Type B pancreatic cell (in vitro differentiated cells): Measurements from ENCODE around the gene TAS2R7. TPM values are rescaled to one million over a fixed set of nuclear protein-coding genes. Genes with fewer than 3 reads are reported as not detected.
A peak's percentile ranks its signal among the peaks of the same experiment; 100 is the strongest.

ENCODE experiments used
- DNase-seq: peaks from one replicate; pipeline ENCODE4 v3.0.0; 2021; ENCODE audit warnings: mixed read lengths; ENCODE audit not compliant: unreplicated experiment; ENCODE audit errors: extremely low spot score
- H3K27ac Mint-ChIP-seq: 2 replicates; pipeline ENCODE4 v1.8.0; 2021; ENCODE audit warnings: mild to moderate bottlenecking, mixed read lengths
- H3K27me3 Mint-ChIP-seq: 2 replicates; pipeline ENCODE4 v1.8.0; 2021; ENCODE audit warnings: mixed read lengths
- H3K36me3 Mint-ChIP-seq: 2 replicates; pipeline ENCODE4 v1.8.0; 2021; ENCODE audit warnings: mixed read lengths
- H3K4me1 Mint-ChIP-seq: one replicate; pipeline ENCODE4 v1.8.0; 2021; ENCODE audit warnings: mixed read lengths; ENCODE audit not compliant: unreplicated experiment
- H3K4me3 Mint-ChIP-seq: 2 replicates; pipeline ENCODE4 v1.8.0; 2021; ENCODE audit warnings: mild to moderate bottlenecking, mixed read lengths
- H3K9me3 Mint-ChIP-seq: 2 replicates; pipeline ENCODE4 v1.8.0; 2021; ENCODE audit warnings: mixed read lengths
- total RNA-seq: library from RNA; stranded (reverse); gene quantifications from 2 replicates; pipeline ENCODE4 v1.2.1, GENCODE V29; 2021; ENCODE audit warnings: low replicate concordance
- TF ChIP-seq, protein P1 (sequence below): fragments of 200-600 bp; sonication (generic); conservative IDR thresholded peaks from 2 replicates; pipeline ENCODE4 v1.5.0; 2021; ENCODE audit warnings: antibody characterized with exemption, mild to moderate bottlenecking

Gene TAS2R7
- total RNA-seq, 1 donor from 2014 or later = not detected

DNA sequence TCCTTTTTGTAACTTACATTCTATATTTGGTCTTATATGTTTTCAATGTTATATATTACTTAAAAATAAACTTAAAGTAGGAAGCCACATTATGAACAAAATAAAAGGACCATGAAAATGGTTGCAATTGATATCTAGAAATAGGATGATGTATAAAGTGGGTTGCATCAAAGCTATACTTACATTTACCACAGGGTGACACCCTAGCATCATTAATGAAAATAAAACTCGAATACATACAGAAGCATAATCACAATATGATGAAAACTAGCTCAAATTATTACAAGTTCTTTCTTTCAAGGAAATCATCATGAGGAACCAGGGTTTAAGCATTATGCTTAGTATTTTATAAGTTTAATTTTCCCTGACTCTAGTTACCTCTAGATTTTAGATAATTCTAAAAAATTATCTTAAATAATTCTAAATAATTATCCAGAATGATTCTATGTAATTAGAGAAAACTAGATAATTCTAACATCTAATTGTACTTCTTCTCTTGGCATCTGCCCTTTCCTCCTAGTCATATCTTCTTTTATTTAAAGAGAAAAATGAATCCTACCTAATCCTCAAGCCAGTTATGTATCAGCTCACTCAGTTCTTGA lies 31.2 kb downstream of the TAS2R7 start:
- no peaks in the 10 kb centered on the region for H3K9me3 Mint-ChIP-seq
- no peak overlapping the region for H3K27ac Mint-ChIP-seq
- H3K36me3 Mint-ChIP-seq = no peaks in the 10 kb centered on the region
- no peaks in the 10 kb centered on the region for H3K4me1 Mint-ChIP-seq
- TF ChIP-seq, protein P1, sequence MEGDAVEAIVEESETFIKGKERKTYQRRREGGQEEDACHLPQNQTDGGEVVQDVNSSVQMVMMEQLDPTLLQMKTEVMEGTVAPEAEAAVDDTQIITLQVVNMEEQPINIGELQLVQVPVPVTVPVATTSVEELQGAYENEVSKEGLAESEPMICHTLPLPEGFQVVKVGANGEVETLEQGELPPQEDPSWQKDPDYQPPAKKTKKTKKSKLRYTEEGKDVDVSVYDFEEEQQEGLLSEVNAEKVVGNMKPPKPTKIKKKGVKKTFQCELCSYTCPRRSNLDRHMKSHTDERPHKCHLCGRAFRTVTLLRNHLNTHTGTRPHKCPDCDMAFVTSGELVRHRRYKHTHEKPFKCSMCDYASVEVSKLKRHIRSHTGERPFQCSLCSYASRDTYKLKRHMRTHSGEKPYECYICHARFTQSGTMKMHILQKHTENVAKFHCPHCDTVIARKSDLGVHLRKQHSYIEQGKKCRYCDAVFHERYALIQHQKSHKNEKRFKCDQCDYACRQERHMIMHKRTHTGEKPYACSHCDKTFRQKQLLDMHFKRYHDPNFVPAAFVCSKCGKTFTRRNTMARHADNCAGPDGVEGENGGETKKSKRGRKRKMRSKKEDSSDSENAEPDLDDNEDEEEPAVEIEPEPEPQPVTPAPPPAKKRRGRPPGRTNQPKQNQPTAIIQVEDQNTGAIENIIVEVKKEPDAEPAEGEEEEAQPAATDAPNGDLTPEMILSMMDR = peak; percentile 84
- H3K27me3 Mint-ChIP-seq = peaks cover 63% of the 10 kb centered on the region
- no peak overlapping the region for H3K4me3 Mint-ChIP-seq
- DNase-seq = no peak

GRCh38 chr12:10759657-10760056 lies 42.8 kb downstream of the TAS2R7 start:
- Mint-ChIP-seq H3K4me1 (no peaks in the 10 kb centered on the region), H3K27me3 (peaks cover 51% of the 10 kb centered on the region), H3K27ac (no peak overlapping the region), H3K9me3 (no peaks in the 10 kb centered on the region), H3K4me3 (no peak overlapping the region), H3K36me3 (no peaks in the 10 kb centered on the region)
- TF ChIP-seq, protein P1 = no peak
- no peak for DNase-seq

DNA sequence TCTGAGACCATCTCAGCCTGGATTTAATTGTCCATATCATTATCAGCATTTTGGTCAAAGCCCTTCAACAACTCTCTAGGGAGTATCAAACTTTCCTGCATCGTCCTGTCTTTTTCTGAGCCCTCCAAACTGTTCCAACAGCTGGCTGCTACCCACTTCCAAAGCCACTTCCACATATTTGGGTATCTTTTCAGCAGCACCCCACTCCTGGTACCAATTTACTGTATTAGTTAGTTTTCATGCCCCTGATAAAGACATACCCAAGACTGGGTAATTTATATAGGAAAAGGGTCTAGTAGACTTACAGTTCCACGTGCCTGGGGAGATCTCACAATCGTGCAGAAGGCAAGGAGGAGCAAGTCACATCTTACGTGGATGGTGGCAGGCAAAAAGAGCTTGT lies 46.2 kb downstream of the TAS2R7 start:
- no peak for DNase-seq
- H3K4me3 Mint-ChIP-seq = no peak overlapping the region
- no peaks in the 10 kb centered on the region for H3K9me3 Mint-ChIP-seq
- H3K27ac Mint-ChIP-seq = no peak overlapping the region
- peaks cover 42% of the 10 kb centered on the region for H3K27me3 Mint-ChIP-seq
- H3K36me3 Mint-ChIP-seq = no peaks in the 10 kb centered on the region
- H3K4me1 Mint-ChIP-seq = no peaks in the 10 kb centered on the region
- TF ChIP-seq, protein P1 = no peak

- H3K4me1 Mint-ChIP-seq = peaks cover 5% of the 10 kb centered on the region
- TF ChIP-seq, protein P1 = no peak
- H3K36me3 Mint-ChIP-seq = no peaks in the 10 kb centered on the region
- DNase-seq = no peak
- no peak overlapping the region for H3K27ac Mint-ChIP-seq
- peaks cover 16% of the 10 kb centered on the region for H3K27me3 Mint-ChIP-seq
- no peak overlapping the region for H3K4me3 Mint-ChIP-seq
- H3K9me3 Mint-ChIP-seq = no peaks in the 10 kb centered on the region
These were observed 49.4 kb downstream of the TAS2R7 start for GRCh38 chr12:10753059-10753458.

Other genes with a start within 250 kb of the TAS2R7 start
- 39.6 and 57.6 TPM in 2 replicates for gene MAGOHB, start 189.0 kb downstream of the TAS2R7 start, total RNA-seq
- 0.68 and 8.9 TPM in 2 replicates for gene STYK1, start 128.6 kb downstream of the TAS2R7 start, total RNA-seq
- 196 and 635 TPM in 2 replicates for gene YBX3, start 79.3 kb downstream of the TAS2R7 start, total RNA-seq
- gene TAS2R8, start 4.7 kb upstream of the TAS2R7 start, total RNA-seq = not detected in 2 replicates
- not detected in 2 replicates for gene TAS2R9, start 7.5 kb upstream of the TAS2R7 start, total RNA-seq
- 0.36 and 1.7 TPM in 2 replicates for gene TAS2R10, start 23.7 kb upstream of the TAS2R7 start, total RNA-seq
- 2.5 and 3.8 TPM in 2 replicates for gene PRR4, start 46.8 kb upstream of the TAS2R7 start, total RNA-seq
- gene PRH1, start 81.6 kb upstream of the TAS2R7 start, total RNA-seq = 15.7 and 16.8 TPM in 2 replicates
- 0.79 and 1.3 TPM in 2 replicates for gene TAS2R13, start 106.9 kb upstream of the TAS2R7 start, total RNA-seq
- not detected in 2 replicates for gene PRH2, start 126.6 kb upstream of the TAS2R7 start, total RNA-seq
- gene TAS2R14, start 136.6 kb upstream of the TAS2R7 start, total RNA-seq = 2.7 and 2.8 TPM in 2 replicates
- gene TAS2R50, start 184.3 kb upstream of the TAS2R7 start, total RNA-seq = 0.86 and 1.8 TPM in 2 replicates
- gene TAS2R20, start 195.7 kb upstream of the TAS2R7 start, total RNA-seq = 1.1 and 2.1 TPM in 2 replicates
- gene TAS2R19, start 220.0 kb upstream of the TAS2R7 start, total RNA-seq = 3.1 and 3.5 TPM in 2 replicates
- 2.1 and 4.3 TPM in 2 replicates for gene TAS2R31, start 228.8 kb upstream of the TAS2R7 start, total RNA-seq